Erythroblast (primary cell): ENCODE measurements around the gene NENF.

Source experiments
- GATA1 ChIP-seq: IDR thresholded peaks from 2 replicates; pipeline ENCODE4 v1.6.1; 2011; ENCODE audit warnings: low read depth, mild to moderate bottlenecking, control low read depth, low read length, moderate library complexity
- POLR2A ChIP-seq: IDR thresholded peaks from 2 replicates; pipeline ENCODE4 v1.6.1; 2011; ENCODE audit warnings: mild to moderate bottlenecking, low read length

DNA sequence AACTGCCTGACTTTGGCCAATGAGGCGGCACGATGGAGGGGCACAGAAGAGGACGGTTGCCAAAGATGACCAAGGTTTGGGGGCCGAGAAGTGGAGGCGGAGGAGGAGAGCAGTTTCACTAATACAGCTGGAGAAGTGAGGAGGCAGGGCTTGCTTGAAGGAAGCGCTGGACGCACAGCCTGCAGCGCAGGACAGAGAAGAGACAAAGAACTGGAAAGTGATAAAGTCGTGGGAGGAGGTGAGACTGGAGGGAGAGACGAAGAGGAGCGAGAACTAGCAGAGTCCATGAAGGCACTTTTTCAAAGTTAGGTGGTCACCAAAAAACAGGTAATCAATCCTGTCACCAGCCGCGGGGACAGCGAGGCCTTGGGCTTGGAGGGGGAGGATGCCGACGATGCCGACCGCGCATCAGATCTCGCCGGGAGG is 18.8 kb upstream of the NENF start:
- TF ChIP-seq POLR2A (no peak), GATA1 (no peak)
